Right lobe of liver (tissue), 6 donors: ENCODE measurements around the gene TBC1D8. TPM values are rescaled to one million over a fixed set of nuclear protein-coding genes. Genes with fewer than 3 reads are reported as not detected.
A peak's percentile ranks its signal among the peaks of the same experiment; 100 is the strongest.

ENCODE experiments used
- ATAC-seq, 4 donors: fragments of 200-7000 bp; cut with Tn5 transposase; one replicate each; pipeline ENCODE4 v1.9.1; 2020; ENCODE audit warnings: mild to moderate bottlenecking in 4 of 4, moderate library complexity in 4 of 4
- DNase-seq, 3 donors: peaks; one replicate each; pipeline ENCODE4 v3.0.0-alpha.2; 2020
- H3K27ac ChIP-seq, 3 donors: fragments of 200-600 bp; one replicate each; pipeline ENCODE4 v1.8.0; 2022
- H3K27me3 ChIP-seq, 2 donors: fragments of 200-600 bp; one replicate each; pipeline ENCODE4 v1.8.0; 2022
- H3K36me3 ChIP-seq, 4 donors: fragments of 200-600 bp; sonication (generic) in 1 of 4; one replicate each; pipeline versions ENCODE4 v1.5.1 to v1.8.0; 2017 to 2022; ENCODE audit warnings: control low read depth in 1 of 4
- H3K4me1 ChIP-seq, 4 donors: fragments of 200-600 bp; sonication (generic) in 1 of 4; one replicate each; pipeline versions ENCODE4 v1.5.1 to v1.8.0; 2017 to 2022; ENCODE audit warnings: control low read depth in 1 of 4
- H3K4me3 ChIP-seq, 3 donors: fragments of 200-600 bp; one replicate each; pipeline ENCODE4 v1.8.0; 2022
- H3K9me3 ChIP-seq, 4 donors: fragments of 200-600 bp; sonication (generic) in 1 of 4; one replicate each; pipeline versions ENCODE4 v1.5.1 to v1.8.0; 2017 to 2022; ENCODE audit warnings: control low read depth in 1 of 4
- CTCF ChIP-seq, 4 donors: fragments of 200-600 bp in 3 of 4; fragments of 450-650 bp in 1 of 4; IDR thresholded peaks; one replicate each; pipeline versions ENCODE4 v1.5.1 to v1.8.0; 2016 to 2022; ENCODE audit warnings: antibody characterized with exemption in 4 of 4, mild to moderate bottlenecking in 2 of 4
- POLR2A ChIP-seq: fragments of 450-650 bp; IDR thresholded peaks from one replicate; pipeline ENCODE4 v1.6.1; 2017; ENCODE audit warnings: antibody characterized with exemption, mild to moderate bottlenecking
- WGBS: methylation state at CpG from one replicate; pipeline ENCODE4 v1.1.6; 2018; ENCODE audit warnings: low coverage, low lambda C conversion rate; ENCODE audit not compliant: insufficient coverage; ENCODE audit errors: missing lambda C conversion rate; 5-methylcytosine and 5-hydroxymethylcytosine counted together
- intact Hi-C, 2 donors: fragments of 100-400 bp; cut with DNase I; formaldehyde crosslinking; loops; one replicate each; pipeline versions ENCODE4 v1.11.2 to v1.14.1; 2022
- long read RNA-seq: library from polyadenylated mRNA; unstranded; transcript quantifications from one replicate; pipeline ENCODE4 v2.0.0, GENCODE V29; 2019
- total RNA-seq, 6 experiments: library from RNA; depleted of rRNA in 2 of 6; stranded (reverse); fragments of >200 nt in 2 of 6; fragmentation: NEBNext Ultra II Directional in 3 of 6; extraction: Animal tissue kit (Norgen Biotek cat#: 25700) in 3 of 6; gene quantifications; one replicate each; pipeline versions ENCODE4 v1.1.0 to v1.2.4, GENCODE V29; 2016 to 2023
- donor health status: DM: no; HTN: yes; CAD: no.
- donor health status: DM: no; HTN: no; CAD: no.
- donor health status: DM: no; HTN: no; CAD: no.
- donor health status: DM: no; HTN: yes; CAD: no.
- donor health status: DM: no; HTN: yes; CAD: no.

TBC1D8 gene
- 10 to 100 TPM; 17.3 to 31.2 (median 21.5) TPM for total RNA-seq
- long read RNA-seq, partial matches to known transcripts: 2 of 3 reads
- long read RNA-seq, other reads (novel, unspliced or antisense): 1 of 3 reads

- H3K4me3 ChIP-seq: peak within 1 kb of the TSS; percentile 78 to 86 (median 84)
- H3K4me1 ChIP-seq: peaks cover 0 to 20% (median 6%) of the 10 kb centered on the region in 4 donors
- H3K27ac ChIP-seq: peak within 1 kb of the TSS; percentile 64 to 80 (median 70)
- peak; percentile 95 for TF ChIP-seq POLR2A
- no peak for TF ChIP-seq CTCF (IDR thresholded peaks at IDR 0.05)
- H3K9me3 ChIP-seq: peaks cover 0 to 1% (median 0%) of the 10 kb centered on the region in 4 donors
- DNase-seq (peak; percentile 92 to 94 (median 94)), ATAC-seq (peak; percentile 77 to 85 (median 84))
- WGBS: 0% methylated on average over 15 of the region's 81 CpGs
- H3K27me3 ChIP-seq: no peaks in the 10 kb centered on the region
- intact Hi-C loops: no loop called here
- H3K36me3 ChIP-seq: no peaks in the 10 kb centered on the region
Observed at GRCh38 chr2:101151146-101151858, at the start of gene TBC1D8. Gene TBC1D8, minus strand, starts transcription at chr2:101151382. Its CDS starts 129 bp downstream, at chr2:101151253.

- WGBS: 76% methylated on average over 2 of the region's 2 CpGs
- peak in 1 of 4 donors; percentile 32 for ATAC-seq
- intact Hi-C loops: no loop called here
Observed at GRCh38 chr2:101200676-101201075, 49.5 kb upstream of the TBC1D8 start.

DNA sequence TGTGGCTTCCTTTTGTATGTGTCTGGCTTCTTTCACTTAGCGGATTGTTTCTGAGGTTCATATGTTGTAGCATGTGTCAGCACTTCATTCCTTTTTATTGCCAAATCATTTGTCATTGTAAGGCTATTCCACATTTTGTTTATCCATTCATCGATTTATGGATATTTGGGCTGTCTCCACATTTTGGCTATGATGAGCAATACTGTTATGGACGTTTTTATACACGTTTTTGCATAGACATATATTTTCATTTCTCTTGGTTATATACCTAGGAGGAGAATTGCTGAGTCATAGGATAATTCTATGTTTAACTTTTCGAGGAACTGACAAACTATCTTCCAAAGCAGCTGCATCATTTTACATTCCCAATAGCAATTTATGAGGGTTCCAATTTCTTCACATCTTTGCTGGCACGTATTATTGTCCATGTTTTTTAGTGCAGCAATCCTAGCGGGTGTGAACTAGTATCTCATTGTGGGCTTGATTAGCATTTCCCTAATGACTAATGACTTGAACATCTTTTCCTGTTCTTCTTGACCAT is 48.1 kb upstream of the TBC1D8 start:
- Histone ChIP-seq H3K4me3 (no peak overlapping the region), H3K9me3 (no peaks in the 10 kb centered on the region), H3K36me3 (no peaks in the 10 kb centered on the region), H3K27ac (no peak overlapping the region), H3K4me1 (no peaks in the 10 kb centered on the region), H3K27me3 (no peaks in the 10 kb centered on the region)
- intact Hi-C loops: no loop called here
- no peak for DNase-seq
- TF ChIP-seq CTCF (IDR thresholded peaks at IDR 0.05) (no peak), POLR2A (no peak)
- 56% methylated on average over 7 of the region's 7 CpGs for WGBS
- ATAC-seq: no peak

More at GRCh38 chr2:101200676-101201075, 49.5 kb upstream of the TBC1D8 start:
- TF ChIP-seq CTCF (IDR thresholded peaks at IDR 0.05) (no peak), POLR2A (no peak)
- DNase-seq: no peak
- H3K27ac ChIP-seq: no peak overlapping the region
- H3K4me3 ChIP-seq: no peak overlapping the region
- H3K4me1 ChIP-seq: no peaks in the 10 kb centered on the region
- no peaks in the 10 kb centered on the region for H3K27me3 ChIP-seq
- no peaks in the 10 kb centered on the region for H3K9me3 ChIP-seq
- no peaks in the 10 kb centered on the region for H3K36me3 ChIP-seq

- Histone ChIP-seq H3K9me3 (no peaks in the 10 kb centered on the region), H3K4me1 (no peaks in the 10 kb centered on the region), H3K4me3 (no peak overlapping the region), H3K27me3 (no peaks in the 10 kb centered on the region), H3K36me3 (no peaks in the 10 kb centered on the region), H3K27ac (no peak overlapping the region)
- no peak for DNase-seq
- intact Hi-C loops: no loop called here
- no peak for ATAC-seq
- WGBS: 89% methylated on average over 9 of the region's 12 CpGs
- TF ChIP-seq POLR2A: no peak
- no peak for TF ChIP-seq CTCF (IDR thresholded peaks at IDR 0.05)
Observed at GRCh38 chr2:101197814-101198213, 46.6 kb upstream of the TBC1D8 start.
